GM13977 (cell line): ENCODE results near the gene MTERF4.

Experiments used
- DNase-seq: peaks from one replicate; pipeline ENCODE4 v3.0.0; 2012; ENCODE audit warnings: low spot score
- CTCF ChIP-seq: IDR thresholded peaks from 2 replicates; pipeline ENCODE4 v1.5.1; 2012; ENCODE audit warnings: mild to moderate bottlenecking, control low read depth; ENCODE audit not compliant: insufficient read depth; ENCODE audit errors: extremely low read depth, missing control alignments
- in situ Hi-C: fragments of 300-500 bp; cut with MboI; formaldehyde crosslinking; loops from one replicate; pipeline ENCODE4 v1.12.0; 2022; ENCODE audit warnings: low sequenced_read_pairs, low pct_unique_long_range_greater_than_20kb, mixed read lengths, inconsistent platforms; ENCODE audit not compliant: unreplicated experiment

Gene MTERF4

GRCh38 chr2:241128266-241128665, 26.2 kb upstream of the MTERF4 start:
- in situ Hi-C loops, result no loop called here
- TF ChIP-seq CTCF, result no peak
- DNase-seq, result no peak

GRCh38 chr2:241126771-241127202, 24.7 kb upstream of the MTERF4 start:
- DNase-seq, result no peak
- in situ Hi-C loops, result no loop called here
- TF ChIP-seq CTCF, result no peak

- no peak for TF ChIP-seq CTCF
- no peak for DNase-seq
- in situ Hi-C loops, result no loop called here
These were observed 24.1 kb upstream of the MTERF4 start for GRCh38 chr2:241126201-241126611.

- in situ Hi-C loops, result no loop called here
- no peak for TF ChIP-seq CTCF
- no peak for DNase-seq
These were observed 23.5 kb upstream of the MTERF4 start for GRCh38 chr2:241125626-241126025.

GRCh38 chr2:241123816-241124536, 21.9 kb upstream of the MTERF4 start:
- no peak for TF ChIP-seq CTCF
- DNase-seq, result no peak
- in situ Hi-C loops, result no loop called here

GRCh38 chr2:241122376-241123002, 20.4 kb upstream of the MTERF4 start:
- TF ChIP-seq CTCF, result no peak
- DNase-seq, result no peak
- in situ Hi-C loops, result no loop called here
